Ectodermal cell (in vitro differentiated cells): ENCODE results near the gene TIGD3. TPM values are rescaled to one million over a fixed set of nuclear protein-coding genes. Genes with fewer than 3 reads are reported as not detected.

Experiments used
- H3K27ac ChIP-seq: 2 replicates; pipeline ENCODE4 v1.7.0; 2013; ENCODE audit warnings: mild to moderate bottlenecking, low read depth, low read length; ENCODE audit not compliant: insufficient read depth, poor library complexity, severe bottlenecking
- H3K27me3 ChIP-seq: 2 replicates; pipeline ENCODE4 v1.7.0; 2013; ENCODE audit warnings: mild to moderate bottlenecking, low read length; ENCODE audit not compliant: insufficient read depth, control insufficient read depth, poor library complexity, severe bottlenecking
- H3K36me3 ChIP-seq: one replicate; pipeline ENCODE4 v1.7.0; 2013; ENCODE audit warnings: low read length; ENCODE audit not compliant: control insufficient read depth, insufficient read depth
- H3K4me1 ChIP-seq: one replicate; pipeline ENCODE4 v1.7.0; 2013; ENCODE audit warnings: low read length; ENCODE audit not compliant: control insufficient read depth, insufficient read depth
- H3K4me3 ChIP-seq: 2 replicates; pipeline ENCODE4 v1.7.0; 2013; ENCODE audit warnings: low read depth, low read length, control low read depth; ENCODE audit not compliant: insufficient read depth
- H3K9me3 ChIP-seq: 2 replicates; pipeline ENCODE4 v1.7.0; 2013; ENCODE audit warnings: mild to moderate bottlenecking, low read length, moderate library complexity; ENCODE audit not compliant: control insufficient read depth
- WGBS, 2 experiments: methylation state at CpG; one replicate each; pipeline ENCODE4 v1.1.7; 2013; ENCODE audit warnings: missing lambda C conversion rate in 2 of 2; 5-methylcytosine and 5-hydroxymethylcytosine counted together
- polyA plus RNA-seq, 4 experiments: library from polyadenylated mRNA; stranded (reverse); fragments of 50-300 nt; gene quantifications; one replicate each; pipeline ENCODE4 v1.2.3, GENCODE V29; 2013

The TIGD3 gene, protein sequence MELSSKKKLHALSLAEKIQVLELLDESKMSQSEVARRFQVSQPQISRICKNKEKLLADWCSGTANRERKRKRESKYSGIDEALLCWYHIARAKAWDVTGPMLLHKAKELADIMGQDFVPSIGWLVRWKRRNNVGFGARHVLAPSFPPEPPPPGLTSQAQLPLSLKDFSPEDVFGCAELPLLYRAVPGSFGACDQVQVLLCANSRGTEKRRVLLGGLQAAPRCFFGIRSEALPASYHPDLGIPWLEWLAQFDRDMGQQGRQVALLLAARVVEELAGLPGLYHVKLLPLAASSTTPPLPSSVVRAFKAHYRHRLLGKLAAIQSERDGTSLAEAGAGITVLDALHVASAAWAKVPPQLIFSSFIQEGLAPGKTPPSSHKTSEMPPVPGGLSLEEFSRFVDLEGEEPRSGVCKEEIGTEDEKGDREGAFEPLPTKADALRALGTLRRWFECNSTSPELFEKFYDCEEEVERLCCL
- 1.2 TPM for polyA plus RNA-seq (2013, experiment 1 of 4)
- polyA plus RNA-seq (2013, experiment 2 of 4) = 1.8 TPM
- polyA plus RNA-seq (2013, experiment 3 of 4) = 1.7 TPM
- 1.1 TPM for polyA plus RNA-seq (2013, experiment 4 of 4)

DNA sequence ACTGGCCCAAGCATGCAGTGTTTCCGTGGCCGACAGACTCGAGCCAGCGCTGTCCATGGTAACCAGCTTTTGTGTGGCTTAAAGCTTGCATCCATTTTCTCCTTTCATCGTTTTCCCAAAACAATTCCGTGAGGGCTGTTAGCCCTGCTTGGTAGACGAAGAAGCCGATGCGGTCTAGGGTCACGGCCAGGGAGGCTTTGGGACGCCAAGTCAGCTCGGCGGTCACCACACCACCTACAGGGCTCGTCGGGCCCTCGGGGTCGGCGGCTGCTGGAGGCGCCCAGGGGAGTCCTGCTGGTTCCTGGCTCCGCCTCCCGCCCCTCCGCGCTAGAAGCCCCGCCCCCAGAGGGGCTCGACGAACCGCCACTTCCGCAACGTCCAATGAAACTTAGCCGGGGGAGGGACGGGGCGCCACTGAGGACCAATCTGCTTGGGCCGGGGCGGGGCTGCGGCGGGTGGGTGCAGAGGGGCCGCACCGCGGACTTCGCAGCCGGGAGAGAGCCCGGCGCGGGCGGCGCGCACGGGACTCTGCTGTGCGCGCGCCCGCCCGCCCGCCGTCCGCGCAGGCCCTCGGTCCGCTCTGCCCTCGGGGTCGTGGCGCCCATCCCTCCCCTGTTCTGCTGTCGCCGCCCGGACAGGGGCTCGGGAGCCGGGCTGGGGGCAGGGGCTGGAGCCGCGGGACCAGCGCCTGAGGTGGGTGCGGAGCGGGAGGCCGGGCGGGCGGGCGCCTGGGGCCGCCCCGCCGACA, at the start of gene TIGD3:
Gene TIGD3, plus strand, starts transcription at position 487 of the 748 bp plus-strand sequence. CDS start 1,058 bp downstream, outside the sequence.
- H3K4me3 ChIP-seq = peak within 1 kb of the TSS; percentile 74
- peak within 1 kb of the TSS; percentile 50 for H3K27ac ChIP-seq
- WGBS, 2 experiments = 0% methylated on average over 79 of the region's 79 CpGs

DNA sequence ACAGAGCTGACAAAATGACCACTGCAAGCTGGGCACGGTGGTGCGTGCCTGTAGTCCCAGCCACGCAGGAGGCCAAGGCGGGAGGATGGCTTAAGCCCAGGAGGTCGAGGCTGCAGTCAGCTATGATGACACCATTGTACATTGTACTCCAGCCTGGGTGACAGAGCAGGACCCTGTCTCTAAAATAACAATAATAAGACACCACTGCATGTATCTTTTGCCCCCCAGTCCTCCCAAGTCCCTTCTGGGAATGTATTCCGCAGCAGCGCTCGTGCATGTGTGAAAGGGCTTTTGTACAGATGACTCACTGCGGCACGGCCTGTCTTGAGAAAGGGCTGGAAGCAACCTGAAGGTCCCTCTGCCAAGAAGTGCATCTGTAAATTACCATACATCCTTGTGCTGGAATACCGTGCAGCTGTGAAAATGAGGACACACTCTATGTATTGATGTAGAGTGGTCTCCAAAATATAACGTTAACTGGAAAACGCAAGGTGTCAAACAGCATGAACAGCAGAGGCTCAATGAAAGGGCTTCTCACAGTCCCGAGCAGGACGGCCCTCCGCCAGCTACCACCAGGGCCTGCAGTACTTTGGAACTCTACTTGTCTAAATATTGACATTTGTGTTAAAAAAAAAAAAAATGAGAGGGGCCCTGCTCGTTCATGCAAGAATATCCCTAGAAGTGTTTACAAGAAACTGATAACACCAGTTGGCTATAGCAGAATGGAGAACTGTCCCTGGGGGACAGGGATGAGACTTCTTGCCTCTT, 48.9 kb upstream of the TIGD3 start:
- Histone ChIP-seq H3K9me3 (no peaks in the 10 kb centered on the region), H3K36me3 (no peaks in the 10 kb centered on the region), H3K4me3 (no peak overlapping the region), H3K27ac (no peak overlapping the region), H3K4me1 (peaks cover 27% of the 10 kb centered on the region), H3K27me3 (no peaks in the 10 kb centered on the region)
- 94 to 96% methylated on average over 17 of the region's 17 CpGs for WGBS, 2 experiments

More for the DNA sequence above, at the start of gene TIGD3:
- peaks cover 27% of the 10 kb centered on the region for H3K36me3 ChIP-seq
- peaks cover 7% of the 10 kb centered on the region for H3K4me1 ChIP-seq
- H3K27me3 ChIP-seq = peaks cover 27% of the 10 kb centered on the region
- H3K9me3 ChIP-seq = no peaks in the 10 kb centered on the region

DNA sequence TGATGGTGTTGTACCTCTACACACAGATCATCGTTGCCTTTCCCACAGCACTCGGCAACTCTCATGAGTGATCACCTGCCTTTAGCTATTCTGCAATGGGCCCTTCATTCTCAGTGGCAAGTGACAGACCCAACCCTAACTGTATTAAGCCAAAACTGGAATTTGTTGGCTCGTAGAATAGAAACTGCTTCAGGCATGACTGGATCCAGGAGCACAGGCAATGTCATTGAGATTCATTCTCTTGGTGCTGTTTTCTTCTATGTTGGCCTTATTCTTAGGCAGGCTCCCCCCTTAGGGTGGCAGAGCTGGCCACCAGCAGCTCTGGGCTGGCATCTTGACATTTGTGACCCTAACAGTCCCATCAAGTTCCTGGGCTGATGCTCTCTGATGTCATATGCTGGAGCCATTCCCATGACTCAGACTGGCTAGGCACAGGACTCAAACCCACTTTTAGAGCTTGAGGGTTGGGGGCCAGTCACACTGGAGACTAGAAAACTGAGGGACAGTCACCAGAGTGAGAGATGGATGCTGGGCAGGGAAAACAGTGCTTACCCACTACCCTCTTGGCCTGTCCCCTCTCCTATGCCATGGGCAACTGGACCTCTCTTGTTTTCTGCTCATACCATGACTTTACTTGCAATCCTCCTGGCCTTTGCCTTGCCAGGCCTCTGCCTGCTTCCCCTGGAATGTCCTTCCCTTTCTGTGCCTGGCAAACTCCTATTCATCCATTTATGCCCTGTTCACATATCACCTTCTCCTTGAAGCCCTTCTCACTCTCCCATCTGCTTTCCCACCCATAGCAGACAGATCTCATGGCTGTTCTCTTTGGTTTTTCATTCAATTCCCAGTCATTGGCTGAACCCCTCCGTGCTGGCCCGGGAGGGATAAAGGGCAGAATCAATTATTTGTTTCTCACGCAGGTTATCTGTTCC, 47.0 kb upstream of the TIGD3 start:
- Histone ChIP-seq H3K27me3 (no peaks in the 10 kb centered on the region), H3K4me3 (no peak overlapping the region), H3K36me3 (no peaks in the 10 kb centered on the region), H3K9me3 (no peaks in the 10 kb centered on the region), H3K4me1 (peaks cover 20% of the 10 kb centered on the region), H3K27ac (no peak overlapping the region)
- WGBS, 2 experiments = 91 to 93% methylated on average over 6 of the region's 6 CpGs

DNA sequence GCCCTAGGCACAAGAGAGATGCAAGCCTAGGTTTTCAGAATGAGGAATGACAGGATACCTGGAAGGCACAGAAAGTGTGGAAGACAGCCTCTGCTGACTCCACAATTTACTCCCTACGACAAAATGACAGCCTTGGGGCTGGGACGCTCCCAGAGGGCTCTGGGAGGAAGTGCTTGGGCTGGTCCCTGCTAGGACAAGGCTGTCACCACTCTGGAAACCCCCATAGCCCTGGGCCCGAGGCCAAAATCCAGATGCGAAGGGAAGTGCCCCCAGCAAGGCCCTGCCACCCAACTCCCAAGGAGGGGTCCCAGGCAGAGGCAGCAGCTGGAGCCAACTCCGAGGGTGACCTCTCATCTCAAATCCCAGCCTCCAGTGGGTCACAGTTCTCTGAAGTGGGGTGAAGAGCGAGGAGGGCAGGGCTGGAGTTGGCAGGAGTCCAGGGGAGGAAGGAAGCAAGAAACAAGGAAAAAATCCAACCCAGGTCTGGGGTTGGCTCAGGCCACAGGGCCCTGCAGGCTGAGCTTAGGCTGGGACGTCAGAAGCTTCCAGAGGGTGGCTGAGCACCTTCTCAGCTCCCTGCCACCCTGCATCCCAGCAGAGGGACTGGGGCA, 46.2 kb upstream of the TIGD3 start:
- Histone ChIP-seq H3K4me1 (peaks cover 20% of the 10 kb centered on the region), H3K36me3 (no peaks in the 10 kb centered on the region), H3K4me3 (no peak overlapping the region), H3K27me3 (peaks cover 4% of the 10 kb centered on the region), H3K27ac (no peak overlapping the region), H3K9me3 (no peaks in the 10 kb centered on the region)
- 84 to 88% methylated on average over 7 of the region's 7 CpGs for WGBS, 2 experiments

DNA sequence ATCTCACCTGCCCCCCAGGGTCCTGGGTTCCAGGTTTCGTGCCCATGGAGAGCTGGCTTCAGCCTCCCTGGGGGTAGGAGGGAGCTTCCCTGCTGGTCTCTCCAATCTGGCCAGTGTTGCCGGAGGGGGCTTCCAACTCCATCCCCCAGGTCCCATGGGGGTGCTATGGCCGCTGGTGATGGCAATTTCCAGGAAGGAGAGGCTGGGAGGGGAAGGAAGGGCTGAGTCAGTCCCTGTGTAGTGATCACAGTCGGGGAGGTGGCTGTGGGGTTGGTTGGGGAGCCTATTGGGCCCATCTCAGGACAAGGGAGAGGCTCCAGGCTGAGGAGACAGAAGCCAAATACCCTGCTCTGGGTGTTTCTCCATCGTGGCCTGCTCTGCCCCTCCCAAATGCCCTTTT, 45.5 kb upstream of the TIGD3 start:
- 90 to 95% methylated on average over 5 of the region's 5 CpGs for WGBS, 2 experiments
- Histone ChIP-seq H3K4me1 (peaks cover 20% of the 10 kb centered on the region), H3K9me3 (no peaks in the 10 kb centered on the region), H3K4me3 (no peak overlapping the region), H3K27ac (no peak overlapping the region), H3K27me3 (peaks cover 11% of the 10 kb centered on the region), H3K36me3 (no peaks in the 10 kb centered on the region)

DNA sequence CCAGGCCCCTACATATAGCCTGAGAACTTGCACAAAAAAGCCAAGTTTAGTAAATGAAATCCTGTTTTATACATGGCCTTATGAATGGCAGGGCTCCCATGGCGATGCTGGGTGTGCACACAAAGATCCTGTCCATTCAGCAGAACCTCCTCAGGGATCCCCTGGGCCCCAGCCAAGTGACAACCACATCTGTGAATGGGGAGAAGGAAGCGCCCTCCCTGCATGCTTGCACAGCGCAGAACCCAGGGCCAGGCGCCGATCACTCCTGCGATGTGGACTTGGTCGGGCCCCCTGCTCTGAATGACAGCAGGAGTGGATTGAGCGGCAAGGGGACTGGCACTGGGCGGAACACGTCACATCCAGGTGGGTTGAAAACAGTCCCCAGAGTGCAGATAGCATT, 44.3 kb upstream of the TIGD3 start:
- Histone ChIP-seq H3K9me3 (no peaks in the 10 kb centered on the region), H3K4me3 (no peak overlapping the region), H3K4me1 (peaks cover 24% of the 10 kb centered on the region), H3K36me3 (no peaks in the 10 kb centered on the region), H3K27me3 (peaks cover 16% of the 10 kb centered on the region), H3K27ac (peak overlapping the region; percentile 70)
- 71 to 72% methylated on average over 10 of the region's 10 CpGs for WGBS, 2 experiments

DNA sequence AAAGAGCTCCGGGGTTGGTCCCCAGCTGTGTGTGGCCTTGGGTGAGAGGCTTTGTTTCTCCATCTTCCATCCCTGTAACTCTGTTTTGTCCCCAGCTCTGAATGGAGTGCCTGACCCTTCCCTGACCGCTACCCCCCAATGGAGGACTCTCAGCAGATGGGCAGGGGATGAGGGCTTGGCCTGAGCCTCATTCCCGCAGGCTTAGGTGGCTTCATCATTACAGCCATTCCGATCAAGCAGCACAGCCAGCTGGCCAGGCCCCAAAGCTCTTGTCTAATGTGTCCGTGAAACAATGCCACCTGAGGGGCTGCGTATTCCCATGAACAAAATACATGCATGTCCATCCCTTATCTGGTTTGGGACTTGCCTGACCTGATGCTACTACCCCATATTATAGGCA, 43.8 kb upstream of the TIGD3 start:
- Histone ChIP-seq H3K9me3 (no peaks in the 10 kb centered on the region), H3K27ac (peak overlapping the region; percentile 70), H3K36me3 (no peaks in the 10 kb centered on the region), H3K27me3 (peaks cover 16% of the 10 kb centered on the region), H3K4me3 (no peak overlapping the region), H3K4me1 (peaks cover 24% of the 10 kb centered on the region)
- WGBS, 2 experiments = 35 to 40% methylated on average over 5 to 6 of the region's 6 CpGs

DNA sequence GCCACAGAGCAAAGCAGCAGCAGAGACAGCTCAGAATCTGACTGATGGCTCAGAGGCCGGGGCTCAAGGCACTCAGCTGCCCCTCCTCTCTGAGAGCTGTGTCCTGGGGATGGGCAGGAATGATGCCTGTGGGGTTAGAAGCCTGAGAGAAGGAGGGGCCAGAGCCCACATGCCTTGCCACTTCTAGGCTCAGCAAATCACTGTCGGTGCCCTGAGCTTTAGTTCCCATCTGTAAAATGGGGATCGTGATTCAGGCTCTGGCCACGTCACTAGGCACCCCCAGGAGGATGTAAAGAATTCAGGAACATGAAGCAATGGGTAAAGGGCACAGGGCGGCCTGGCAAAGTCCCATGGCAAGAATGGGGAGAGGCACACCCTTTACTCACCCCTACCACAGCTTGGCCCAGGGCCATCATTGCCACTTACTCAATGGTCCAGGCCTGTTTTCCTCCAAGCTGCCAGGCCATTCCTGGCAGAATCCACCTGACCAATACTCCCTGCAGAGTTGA, 43.3 kb upstream of the TIGD3 start:
- Histone ChIP-seq H3K4me1 (peaks cover 26% of the 10 kb centered on the region), H3K9me3 (no peaks in the 10 kb centered on the region), H3K4me3 (no peak overlapping the region), H3K27me3 (peaks cover 19% of the 10 kb centered on the region), H3K27ac (peak overlapping the region; percentile 70), H3K36me3 (no peaks in the 10 kb centered on the region)
- WGBS, 2 experiments = 64 to 70% methylated on average over 5 of the region's 5 CpGs
